Astrocyte (in vitro differentiated cells and primary cell): ENCODE data around the gene MIS12. TPM values are rescaled to one million over a fixed set of nuclear protein-coding genes. Genes with fewer than 3 reads are reported as not detected.

Experiments
- DNase-seq: peaks from one replicate; pipeline ENCODE4 v3.0.0-alpha.2; 2010; ENCODE audit warnings: low read depth
- FAIRE-seq: peaks from 2 replicates; lab custom pipeline; 2011; peaks lifted over from hg19 to GRCh38; lab: Jason Lieb, UNC
- H2AFZ ChIP-seq: 2 replicates; pipeline ENCODE4 v1.6.0; 2012; ENCODE audit warnings: low read depth, low read length, inconsistent platforms
- H3K27ac ChIP-seq: 2 replicates; pipeline ENCODE4 v1.5.1; 2011; ENCODE audit warnings: low read depth, low read length, inconsistent platforms
- H3K27me3 ChIP-seq: 2 replicates; pipeline ENCODE4 v1.6.0; 2011; ENCODE audit warnings: low read length, inconsistent platforms; ENCODE audit not compliant: insufficient read depth
- H3K36me3 ChIP-seq: 2 replicates; pipeline ENCODE4 v1.5.1; 2011; ENCODE audit warnings: low read length, inconsistent platforms; ENCODE audit not compliant: insufficient read depth
- H3K4me1 ChIP-seq: 2 replicates; pipeline ENCODE4 v1.5.1; 2011; ENCODE audit warnings: low read length, inconsistent platforms; ENCODE audit not compliant: insufficient read depth
- H3K4me2 ChIP-seq: 2 replicates; pipeline ENCODE4 v1.6.0; 2012; ENCODE audit warnings: low read length, inconsistent platforms
- H3K4me3 ChIP-seq: 2 replicates; pipeline ENCODE4 v1.5.1; 2011; ENCODE audit warnings: low read depth, mild to moderate bottlenecking, low read length, inconsistent platforms; ENCODE audit not compliant: insufficient read depth
- H3K79me2 ChIP-seq: 2 replicates; pipeline ENCODE4 v1.6.0; 2012; ENCODE audit warnings: mild to moderate bottlenecking, low read length, inconsistent platforms; ENCODE audit not compliant: insufficient read depth
- H3K9ac ChIP-seq: 2 replicates; pipeline ENCODE4 v1.6.0; 2012; ENCODE audit warnings: mild to moderate bottlenecking, low read length, inconsistent platforms
- H3K9me3 ChIP-seq: 2 replicates; pipeline ENCODE4 v1.5.1; 2012; ENCODE audit warnings: low read depth, mild to moderate bottlenecking, low read length, inconsistent platforms; ENCODE audit not compliant: insufficient read depth
- H4K20me1 ChIP-seq: 2 replicates; pipeline ENCODE4 v1.6.0; 2012; ENCODE audit warnings: low read length, inconsistent platforms; ENCODE audit not compliant: insufficient read depth
- H3K27ac Mint-ChIP-seq: one replicate; pipeline ENCODE4 v1.8.0; 2021; ENCODE audit warnings: mild to moderate bottlenecking, mixed read lengths; ENCODE audit not compliant: unreplicated experiment
- H3K27me3 Mint-ChIP-seq: one replicate; pipeline ENCODE4 v1.8.0; 2021; ENCODE audit warnings: low read depth, mixed read lengths; ENCODE audit not compliant: unreplicated experiment
- H3K36me3 Mint-ChIP-seq: one replicate; pipeline ENCODE4 v1.8.0; 2021; ENCODE audit warnings: low read depth, mixed read lengths; ENCODE audit not compliant: unreplicated experiment
- H3K4me1 Mint-ChIP-seq: one replicate; pipeline ENCODE4 v1.8.0; 2021; ENCODE audit warnings: low read depth, mixed read lengths; ENCODE audit not compliant: unreplicated experiment
- H3K4me3 Mint-ChIP-seq: one replicate; pipeline ENCODE4 v1.8.0; 2021; ENCODE audit warnings: mild to moderate bottlenecking, moderate library complexity, mixed read lengths; ENCODE audit not compliant: unreplicated experiment
- H3K9me3 Mint-ChIP-seq: one replicate; pipeline ENCODE4 v1.8.0; 2021; ENCODE audit warnings: mild to moderate bottlenecking, mixed read lengths; ENCODE audit not compliant: unreplicated experiment
- EZH2 ChIP-seq: IDR thresholded peaks from 2 replicates; pipeline ENCODE4 v1.6.1; 2012; ENCODE audit warnings: mild to moderate bottlenecking, low read length, inconsistent platforms; ENCODE audit not compliant: insufficient read depth
- total RNA-seq: library from RNA; stranded (reverse); gene quantifications from 2 replicates; pipeline ENCODE4 v1.2.1, GENCODE V29; 2021
- TF ChIP-seq, protein P1 (sequence below): IDR thresholded peaks from 2 replicates; pipeline ENCODE4 v1.5.1; 2011; ENCODE audit warnings: low read depth, mild to moderate bottlenecking, inconsistent platforms, low read length, moderate library complexity; ENCODE audit not compliant: insufficient read depth

Gene MIS12
- total RNA-seq, 1 donor from 2014 or later = 12.2 TPM

DNA sequence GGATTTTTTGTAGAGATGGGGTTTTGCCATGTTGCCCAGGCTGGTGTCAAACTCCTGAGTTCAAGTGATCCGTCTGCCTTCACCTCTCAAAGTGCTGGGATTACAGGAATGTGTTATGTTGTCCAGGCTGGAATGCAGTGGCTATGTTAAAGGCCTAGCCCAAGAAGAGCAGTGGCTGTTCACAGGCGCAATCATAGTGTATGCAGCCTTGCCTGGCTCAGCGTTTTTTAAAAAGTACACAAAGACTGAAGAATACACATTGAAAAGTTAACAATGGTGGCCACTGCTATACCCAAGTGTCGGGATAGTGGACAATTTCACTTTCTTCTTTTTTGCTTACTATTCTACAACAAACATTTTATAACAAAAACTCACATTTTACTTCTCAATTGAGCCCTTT, 7.4 kb upstream of the MIS12 start:
- H4K20me1 ChIP-seq = peaks cover 27% of the 10 kb centered on the region
- Mint-ChIP-seq H3K9me3 (no peaks in the 10 kb centered on the region), H3K36me3 (peaks cover 16% of the 10 kb centered on the region), H3K4me1 (no peaks in the 10 kb centered on the region), H3K27ac (no peak overlapping the region), H3K4me3 (no peak overlapping the region), H3K27me3 (no peaks in the 10 kb centered on the region)
- no peak overlapping the region for H3K27ac ChIP-seq
- no peak overlapping the region for H3K4me3 ChIP-seq
- peaks cover 68% of the 10 kb centered on the region for H3K79me2 ChIP-seq
- H3K4me1 ChIP-seq = no peaks in the 10 kb centered on the region
- H3K27me3 ChIP-seq = no peaks in the 10 kb centered on the region
- no peak overlapping the region for H3K4me2 ChIP-seq
- H3K36me3 ChIP-seq = peaks cover 67% of the 10 kb centered on the region
- peaks cover 4% of the 10 kb centered on the region for H3K9me3 ChIP-seq
- DNase-seq (no peak), FAIRE-seq (no peak)
- TF ChIP-seq, protein P1, sequence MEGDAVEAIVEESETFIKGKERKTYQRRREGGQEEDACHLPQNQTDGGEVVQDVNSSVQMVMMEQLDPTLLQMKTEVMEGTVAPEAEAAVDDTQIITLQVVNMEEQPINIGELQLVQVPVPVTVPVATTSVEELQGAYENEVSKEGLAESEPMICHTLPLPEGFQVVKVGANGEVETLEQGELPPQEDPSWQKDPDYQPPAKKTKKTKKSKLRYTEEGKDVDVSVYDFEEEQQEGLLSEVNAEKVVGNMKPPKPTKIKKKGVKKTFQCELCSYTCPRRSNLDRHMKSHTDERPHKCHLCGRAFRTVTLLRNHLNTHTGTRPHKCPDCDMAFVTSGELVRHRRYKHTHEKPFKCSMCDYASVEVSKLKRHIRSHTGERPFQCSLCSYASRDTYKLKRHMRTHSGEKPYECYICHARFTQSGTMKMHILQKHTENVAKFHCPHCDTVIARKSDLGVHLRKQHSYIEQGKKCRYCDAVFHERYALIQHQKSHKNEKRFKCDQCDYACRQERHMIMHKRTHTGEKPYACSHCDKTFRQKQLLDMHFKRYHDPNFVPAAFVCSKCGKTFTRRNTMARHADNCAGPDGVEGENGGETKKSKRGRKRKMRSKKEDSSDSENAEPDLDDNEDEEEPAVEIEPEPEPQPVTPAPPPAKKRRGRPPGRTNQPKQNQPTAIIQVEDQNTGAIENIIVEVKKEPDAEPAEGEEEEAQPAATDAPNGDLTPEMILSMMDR = no peak
- no peak for TF ChIP-seq EZH2
- H3K9ac ChIP-seq = no peak overlapping the region
- H2AFZ ChIP-seq = no peak overlapping the region

- DNase-seq (no peak), FAIRE-seq (no peak)
- no peaks in the 10 kb centered on the region for H3K27me3 ChIP-seq
- H3K4me1 ChIP-seq = peaks cover 3% of the 10 kb centered on the region
- H3K9me3 ChIP-seq = peaks cover 4% of the 10 kb centered on the region
- H4K20me1 ChIP-seq = peaks cover 23% of the 10 kb centered on the region
- no peak overlapping the region for H3K27ac Mint-ChIP-seq
- H3K9ac ChIP-seq = no peak overlapping the region
- no peak overlapping the region for H3K4me3 Mint-ChIP-seq
- H3K4me2 ChIP-seq = no peak overlapping the region
- H2AFZ ChIP-seq = no peak overlapping the region
- H3K9me3 Mint-ChIP-seq = no peaks in the 10 kb centered on the region
- H3K27ac ChIP-seq = no peak overlapping the region
- no peaks in the 10 kb centered on the region for H3K27me3 Mint-ChIP-seq
- no peak for TF ChIP-seq EZH2
- TF ChIP-seq, protein P1 = no peak
- peaks cover 85% of the 10 kb centered on the region for H3K79me2 ChIP-seq
- H3K36me3 ChIP-seq = peaks cover 61% of the 10 kb centered on the region
- H3K4me1 Mint-ChIP-seq = no peaks in the 10 kb centered on the region
- no peak overlapping the region for H3K4me3 ChIP-seq
- peaks cover 16% of the 10 kb centered on the region for H3K36me3 Mint-ChIP-seq
Observed at GRCh38 chr17:5480962-5481361, 5.4 kb upstream of the MIS12 start.

DNA sequence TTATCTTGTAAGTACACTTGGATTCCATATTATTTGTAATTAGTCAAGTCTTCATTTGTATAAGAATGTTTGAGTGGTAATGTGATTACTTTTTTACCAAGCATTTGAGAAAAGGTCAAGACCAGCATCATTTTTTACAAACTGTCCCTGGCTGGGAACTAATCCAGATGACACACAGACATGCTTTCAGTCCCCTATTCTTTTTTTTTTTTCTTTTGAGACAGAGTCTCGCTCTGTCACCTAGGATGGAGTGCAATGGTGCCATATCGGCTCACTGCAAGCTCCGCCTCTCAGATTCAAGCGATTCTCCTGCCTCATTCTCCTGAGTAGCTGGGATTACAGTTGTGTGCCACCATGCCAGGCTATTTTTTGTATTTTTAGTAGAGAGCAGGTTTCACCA, 4.9 kb upstream of the MIS12 start:
- Mint-ChIP-seq H3K36me3 (peaks cover 14% of the 10 kb centered on the region), H3K27me3 (no peaks in the 10 kb centered on the region), H3K9me3 (no peaks in the 10 kb centered on the region), H3K4me1 (no peaks in the 10 kb centered on the region), H3K27ac (no peak overlapping the region), H3K4me3 (no peak overlapping the region)
- no peak for DNase-seq
- Histone ChIP-seq H3K9me3 (peaks cover 4% of the 10 kb centered on the region), H2AFZ (no peak overlapping the region), H3K4me3 (no peak overlapping the region), H3K4me2 (no peak overlapping the region), H3K4me1 (peaks cover 3% of the 10 kb centered on the region), H3K27me3 (no peaks in the 10 kb centered on the region), H3K27ac (no peak overlapping the region), H3K36me3 (peaks cover 61% of the 10 kb centered on the region), H4K20me1 (peaks cover 23% of the 10 kb centered on the region), H3K9ac (no peak overlapping the region), H3K79me2 (peaks cover 85% of the 10 kb centered on the region)
- no peak for FAIRE-seq
- TF ChIP-seq, protein P1 = no peak
- TF ChIP-seq EZH2 = no peak
